Measurements from ENCODE around the gene MSN. TPM values are rescaled to one million over a fixed set of nuclear protein-coding genes. Genes with fewer than 3 reads are reported as not detected.

The MSN gene
- total and polyA plus RNA-seq, 9 donors, result 60.1 to 342 (median 160) TPM

DNA sequence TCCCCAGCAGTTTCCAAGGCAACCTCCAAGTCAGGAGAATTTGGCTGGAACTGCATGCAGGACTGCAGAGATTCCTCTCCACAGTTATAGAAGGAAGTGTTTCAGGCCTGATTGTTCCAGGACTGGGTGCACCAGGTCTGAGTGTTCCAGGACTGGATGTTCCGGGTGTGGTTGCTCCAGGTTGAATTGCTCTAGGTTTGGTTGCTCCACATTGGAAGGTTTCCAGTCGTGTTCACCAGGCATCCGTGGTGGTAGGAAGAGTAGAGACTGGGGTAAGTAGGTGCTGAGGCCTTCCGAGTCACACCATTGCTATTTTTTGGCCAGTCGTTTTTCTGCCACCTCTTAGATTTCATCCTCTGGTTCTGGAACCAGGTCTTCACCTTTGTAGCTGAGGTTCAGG is 105.4 kb downstream of the MSN start:
- no peak for DNase-seq
- H3K27ac ChIP-seq, result no peak overlapping the region
- no peaks in the 10 kb centered on the region for H3K9me3 ChIP-seq
- 59 to 67% (median 62%) methylated on average over 5 of the region's 5 CpGs for WGBS, 3 donors
- H3K27me3 ChIP-seq, result no peaks in the 10 kb centered on the region
- intact Hi-C loops (cut with DNase I), result no loop called here
- no peak overlapping the region for H3K4me3 ChIP-seq
- H3K4me1 ChIP-seq (ENCODE audit: insufficient read depth), result no peaks in the 10 kb centered on the region
- no peaks in the 10 kb centered on the region for H3K36me3 ChIP-seq
- TF ChIP-seq EP300 (IDR thresholded peaks at IDR 0.05), result no peak
- TF ChIP-seq, protein P1, sequence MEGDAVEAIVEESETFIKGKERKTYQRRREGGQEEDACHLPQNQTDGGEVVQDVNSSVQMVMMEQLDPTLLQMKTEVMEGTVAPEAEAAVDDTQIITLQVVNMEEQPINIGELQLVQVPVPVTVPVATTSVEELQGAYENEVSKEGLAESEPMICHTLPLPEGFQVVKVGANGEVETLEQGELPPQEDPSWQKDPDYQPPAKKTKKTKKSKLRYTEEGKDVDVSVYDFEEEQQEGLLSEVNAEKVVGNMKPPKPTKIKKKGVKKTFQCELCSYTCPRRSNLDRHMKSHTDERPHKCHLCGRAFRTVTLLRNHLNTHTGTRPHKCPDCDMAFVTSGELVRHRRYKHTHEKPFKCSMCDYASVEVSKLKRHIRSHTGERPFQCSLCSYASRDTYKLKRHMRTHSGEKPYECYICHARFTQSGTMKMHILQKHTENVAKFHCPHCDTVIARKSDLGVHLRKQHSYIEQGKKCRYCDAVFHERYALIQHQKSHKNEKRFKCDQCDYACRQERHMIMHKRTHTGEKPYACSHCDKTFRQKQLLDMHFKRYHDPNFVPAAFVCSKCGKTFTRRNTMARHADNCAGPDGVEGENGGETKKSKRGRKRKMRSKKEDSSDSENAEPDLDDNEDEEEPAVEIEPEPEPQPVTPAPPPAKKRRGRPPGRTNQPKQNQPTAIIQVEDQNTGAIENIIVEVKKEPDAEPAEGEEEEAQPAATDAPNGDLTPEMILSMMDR (IDR thresholded peaks at IDR 0.05), result no peak
- TF ChIP-seq POLR2A (IDR thresholded peaks at IDR 0.05), result no peak

DNA sequence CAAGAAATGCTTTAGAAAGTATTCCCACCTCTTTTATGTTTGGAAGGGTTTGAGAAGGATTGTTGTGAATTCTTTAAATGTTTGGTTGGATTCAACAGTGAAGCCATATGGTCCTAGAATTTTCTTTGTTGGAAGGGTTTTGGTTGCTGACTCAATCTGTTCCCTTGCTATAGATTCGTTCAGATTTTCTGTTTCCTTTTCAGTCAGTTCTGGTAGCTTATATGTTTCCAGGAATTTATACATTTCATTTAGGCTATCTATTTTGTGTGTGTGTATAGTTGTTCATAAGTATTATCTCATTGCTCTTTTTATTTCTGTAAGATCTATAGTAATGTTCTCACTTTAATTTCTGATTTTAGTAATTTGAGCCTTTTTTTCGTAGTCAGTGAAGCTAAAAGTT is 114.4 kb downstream of the MSN start:
- Histone ChIP-seq H3K4me3 (no peak overlapping the region), H3K9me3 (no peaks in the 10 kb centered on the region), H3K36me3 (no peaks in the 10 kb centered on the region), H3K27me3 (no peaks in the 10 kb centered on the region), H3K4me1 (ENCODE audit: insufficient read depth) (no peaks in the 10 kb centered on the region), H3K27ac (no peak overlapping the region)
- WGBS, 3 donors, result 63 to 79% (median 64%) methylated on average over 2 of the region's 2 CpGs
- no peak for TF ChIP-seq POLR2A (IDR thresholded peaks at IDR 0.05)
- TF ChIP-seq EP300 (IDR thresholded peaks at IDR 0.05), result no peak
- TF ChIP-seq, protein P1 (IDR thresholded peaks at IDR 0.05), result no peak
- intact Hi-C loops (cut with DNase I), result no loop called here
- DNase-seq, result no peak

- no peak overlapping the region for H3K4me3 ChIP-seq
- TF ChIP-seq, protein P1 (IDR thresholded peaks at IDR 0.05), result no peak
- no peak for TF ChIP-seq POLR2A (IDR thresholded peaks at IDR 0.05)
- TF ChIP-seq EP300 (IDR thresholded peaks at IDR 0.05), result no peak
- 42 to 45% (median 44%) methylated on average over 1 of the region's 1 CpG for WGBS, 3 donors
- intact Hi-C loops (cut with DNase I), result no loop called here
- no peak overlapping the region for H3K27ac ChIP-seq
- no peaks in the 10 kb centered on the region for H3K4me1 ChIP-seq (ENCODE audit: insufficient read depth)
- DNase-seq, result no peak
- no peaks in the 10 kb centered on the region for H3K27me3 ChIP-seq
- H3K9me3 ChIP-seq, result no peaks in the 10 kb centered on the region
- no peaks in the 10 kb centered on the region for H3K36me3 ChIP-seq
Observed at GRCh38 chrX:65783746-65784145, 116.3 kb downstream of the MSN start.

Other genes with a start within 250 kb of the MSN start
- gene LAS1L, start 132.9 kb upstream of the MSN start, total RNA-seq, result 10 to 100 TPM; 14.4 to 35.1 (median 32.0) TPM
- gene LAS1L, start 132.9 kb upstream of the MSN start, polyA plus RNA-seq, result 10 to 100 TPM; 29.7 to 30.9 TPM